Type B pancreatic cell (in vitro differentiated cells): ENCODE data around the gene ITPK1. TPM values are rescaled to one million over a fixed set of nuclear protein-coding genes. Genes with fewer than 3 reads are reported as not detected.

Experiments used
- DNase-seq: peaks from one replicate; pipeline ENCODE4 v3.0.0; 2021; ENCODE audit warnings: mixed read lengths; ENCODE audit not compliant: unreplicated experiment; ENCODE audit errors: extremely low spot score
- H3K27ac Mint-ChIP-seq: 2 replicates; pipeline ENCODE4 v1.8.0; 2021; ENCODE audit warnings: mild to moderate bottlenecking, mixed read lengths
- H3K27me3 Mint-ChIP-seq: 2 replicates; pipeline ENCODE4 v1.8.0; 2021; ENCODE audit warnings: mixed read lengths
- H3K36me3 Mint-ChIP-seq: 2 replicates; pipeline ENCODE4 v1.8.0; 2021; ENCODE audit warnings: mixed read lengths
- H3K4me1 Mint-ChIP-seq: one replicate; pipeline ENCODE4 v1.8.0; 2021; ENCODE audit warnings: mixed read lengths; ENCODE audit not compliant: unreplicated experiment
- H3K4me3 Mint-ChIP-seq: 2 replicates; pipeline ENCODE4 v1.8.0; 2021; ENCODE audit warnings: mild to moderate bottlenecking, mixed read lengths
- H3K9me3 Mint-ChIP-seq: 2 replicates; pipeline ENCODE4 v1.8.0; 2021; ENCODE audit warnings: mixed read lengths
- total RNA-seq: library from RNA; stranded (reverse); gene quantifications from 2 replicates; pipeline ENCODE4 v1.2.1, GENCODE V29; 2021; ENCODE audit warnings: low replicate concordance
- TF ChIP-seq, protein P1 (sequence below): fragments of 200-600 bp; sonication (generic); conservative IDR thresholded peaks from 2 replicates; pipeline ENCODE4 v1.5.0; 2021; ENCODE audit warnings: antibody characterized with exemption, mild to moderate bottlenecking

The ITPK1 gene
- total RNA-seq, 1 donor from 2014 or later, result 40.2 TPM

DNA sequence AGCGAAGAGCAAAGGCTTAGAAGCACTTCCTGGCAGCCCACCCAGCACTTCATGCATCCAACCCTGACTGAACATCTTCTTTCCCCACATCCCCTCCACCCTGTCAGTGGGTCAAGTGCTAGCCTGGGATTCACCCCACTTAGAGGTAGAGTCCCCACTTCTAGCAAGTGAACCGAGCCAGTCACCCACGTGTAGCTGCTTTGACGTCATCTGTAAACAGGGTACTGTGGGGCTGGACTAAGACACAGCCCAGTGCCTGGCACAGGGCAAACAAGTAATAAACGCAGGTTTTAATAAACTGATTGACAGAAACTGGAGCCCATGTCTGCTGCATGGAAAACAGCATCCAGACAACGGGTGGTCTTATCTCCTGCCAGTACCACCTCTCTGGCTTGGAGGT, 61.7 kb downstream of the ITPK1 start:
- H3K9me3 Mint-ChIP-seq, result no peaks in the 10 kb centered on the region
- no peak for DNase-seq
- TF ChIP-seq, protein P1, sequence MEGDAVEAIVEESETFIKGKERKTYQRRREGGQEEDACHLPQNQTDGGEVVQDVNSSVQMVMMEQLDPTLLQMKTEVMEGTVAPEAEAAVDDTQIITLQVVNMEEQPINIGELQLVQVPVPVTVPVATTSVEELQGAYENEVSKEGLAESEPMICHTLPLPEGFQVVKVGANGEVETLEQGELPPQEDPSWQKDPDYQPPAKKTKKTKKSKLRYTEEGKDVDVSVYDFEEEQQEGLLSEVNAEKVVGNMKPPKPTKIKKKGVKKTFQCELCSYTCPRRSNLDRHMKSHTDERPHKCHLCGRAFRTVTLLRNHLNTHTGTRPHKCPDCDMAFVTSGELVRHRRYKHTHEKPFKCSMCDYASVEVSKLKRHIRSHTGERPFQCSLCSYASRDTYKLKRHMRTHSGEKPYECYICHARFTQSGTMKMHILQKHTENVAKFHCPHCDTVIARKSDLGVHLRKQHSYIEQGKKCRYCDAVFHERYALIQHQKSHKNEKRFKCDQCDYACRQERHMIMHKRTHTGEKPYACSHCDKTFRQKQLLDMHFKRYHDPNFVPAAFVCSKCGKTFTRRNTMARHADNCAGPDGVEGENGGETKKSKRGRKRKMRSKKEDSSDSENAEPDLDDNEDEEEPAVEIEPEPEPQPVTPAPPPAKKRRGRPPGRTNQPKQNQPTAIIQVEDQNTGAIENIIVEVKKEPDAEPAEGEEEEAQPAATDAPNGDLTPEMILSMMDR, result no peak
- peaks cover 25% of the 10 kb centered on the region for H3K4me1 Mint-ChIP-seq
- no peaks in the 10 kb centered on the region for H3K36me3 Mint-ChIP-seq
- no peak overlapping the region for H3K27ac Mint-ChIP-seq
- no peak overlapping the region for H3K4me3 Mint-ChIP-seq
- H3K27me3 Mint-ChIP-seq, result no peaks in the 10 kb centered on the region

DNA sequence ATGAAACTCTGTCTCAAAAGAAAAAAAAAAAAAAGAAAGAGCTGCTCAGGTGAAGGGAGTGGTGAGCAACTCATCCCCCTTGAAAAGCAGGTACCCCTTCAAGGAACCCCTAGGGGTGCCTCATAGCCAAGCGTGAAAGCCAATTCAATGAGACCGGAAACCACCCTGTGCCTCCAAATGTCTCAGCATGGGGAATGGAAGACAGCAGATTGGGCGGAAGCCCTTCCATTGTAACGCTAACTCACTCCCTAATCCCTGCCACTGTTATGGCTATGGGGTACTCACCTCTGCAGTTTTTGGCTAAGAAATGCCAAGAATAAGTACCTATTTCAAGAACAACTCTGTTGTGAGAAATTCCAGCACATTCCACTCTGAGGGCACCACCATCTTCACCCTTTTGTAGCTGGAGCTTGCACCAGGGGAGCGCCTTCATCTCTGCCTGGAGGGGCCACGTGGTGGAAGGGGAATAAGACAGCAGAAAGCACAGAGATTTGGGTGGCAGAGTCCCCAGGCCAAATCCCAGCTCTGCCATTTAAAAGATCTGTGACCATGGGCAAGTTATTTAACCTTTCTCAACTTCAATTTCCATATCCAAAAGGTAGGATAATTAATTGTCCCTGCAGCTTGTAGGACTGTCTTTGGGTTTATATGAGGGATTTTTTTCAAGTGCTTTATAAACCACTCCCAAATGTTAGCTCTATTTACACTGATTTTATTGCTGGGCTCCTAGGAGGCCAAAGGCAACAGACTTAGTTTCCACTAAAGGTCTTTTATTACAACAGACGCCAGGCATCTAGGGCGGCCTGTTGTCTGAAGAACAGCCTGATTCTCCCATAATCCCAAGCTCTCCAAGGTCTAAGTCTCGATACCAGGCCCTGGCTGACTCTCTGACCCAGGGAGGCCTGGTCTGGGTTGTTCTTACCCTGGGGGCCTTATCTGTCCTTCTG, 63.9 kb downstream of the ITPK1 start:
- H3K36me3 Mint-ChIP-seq, result no peaks in the 10 kb centered on the region
- TF ChIP-seq, protein P1, result no peak
- H3K27me3 Mint-ChIP-seq, result no peaks in the 10 kb centered on the region
- no peak for DNase-seq
- no peak overlapping the region for H3K27ac Mint-ChIP-seq
- H3K9me3 Mint-ChIP-seq, result no peaks in the 10 kb centered on the region
- H3K4me1 Mint-ChIP-seq, result peaks cover 25% of the 10 kb centered on the region
- H3K4me3 Mint-ChIP-seq, result no peak overlapping the region

DNA sequence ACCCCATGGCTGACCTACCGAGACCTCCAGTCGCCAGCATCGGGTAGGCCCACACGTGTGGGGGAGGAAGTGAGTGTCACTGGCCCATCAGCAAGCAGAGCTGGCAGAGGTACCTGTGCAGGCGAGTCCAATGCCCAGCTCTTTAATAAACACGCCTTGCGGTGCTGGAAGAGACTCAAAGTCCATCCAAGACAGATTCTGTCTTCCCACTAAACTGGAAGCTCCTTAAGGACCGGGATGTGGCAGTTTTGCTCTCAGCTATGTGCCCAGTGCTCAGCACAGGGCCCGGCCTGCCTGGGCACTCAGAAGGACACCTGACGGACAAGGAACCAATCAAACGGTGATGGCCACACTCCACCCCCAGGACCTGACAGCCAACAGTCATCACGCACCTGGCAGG, 65.0 kb downstream of the ITPK1 start:
- no peak for DNase-seq
- Mint-ChIP-seq H3K36me3 (peaks cover 5% of the 10 kb centered on the region), H3K4me1 (peaks cover 30% of the 10 kb centered on the region), H3K27ac (no peak overlapping the region), H3K9me3 (no peaks in the 10 kb centered on the region), H3K27me3 (no peaks in the 10 kb centered on the region), H3K4me3 (no peak overlapping the region)
- TF ChIP-seq, protein P1, result no peak

DNA sequence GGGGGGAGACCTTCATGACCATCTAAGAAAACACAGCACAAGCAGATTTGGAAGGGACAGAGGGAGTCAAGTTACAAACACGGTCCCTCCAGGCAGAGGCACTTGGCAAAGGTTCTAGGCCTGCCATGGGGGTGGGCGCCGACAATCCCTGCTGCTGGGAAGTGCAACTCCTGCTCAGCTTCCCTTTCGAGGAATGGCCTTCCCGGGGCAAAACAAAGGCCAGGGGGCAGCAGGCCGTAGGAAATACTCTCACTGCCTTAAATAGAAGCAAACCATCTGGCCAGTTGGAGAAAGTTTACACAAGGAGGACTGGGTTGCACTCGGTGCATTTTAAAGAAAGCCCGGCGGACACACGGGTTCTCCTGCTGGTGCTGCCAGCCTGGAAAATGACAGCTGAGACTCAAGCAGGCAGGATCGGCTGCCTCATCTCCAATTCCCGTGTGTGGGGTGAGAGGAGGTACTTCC, 65.8 kb downstream of the ITPK1 start:
- no peak overlapping the region for H3K4me3 Mint-ChIP-seq
- no peaks in the 10 kb centered on the region for H3K9me3 Mint-ChIP-seq
- peak overlapping the region; percentile 89 for H3K27ac Mint-ChIP-seq
- peaks cover 39% of the 10 kb centered on the region for H3K4me1 Mint-ChIP-seq
- TF ChIP-seq, protein P1, result no peak
- no peaks in the 10 kb centered on the region for H3K27me3 Mint-ChIP-seq
- no peak for DNase-seq
- peaks cover 5% of the 10 kb centered on the region for H3K36me3 Mint-ChIP-seq

DNA sequence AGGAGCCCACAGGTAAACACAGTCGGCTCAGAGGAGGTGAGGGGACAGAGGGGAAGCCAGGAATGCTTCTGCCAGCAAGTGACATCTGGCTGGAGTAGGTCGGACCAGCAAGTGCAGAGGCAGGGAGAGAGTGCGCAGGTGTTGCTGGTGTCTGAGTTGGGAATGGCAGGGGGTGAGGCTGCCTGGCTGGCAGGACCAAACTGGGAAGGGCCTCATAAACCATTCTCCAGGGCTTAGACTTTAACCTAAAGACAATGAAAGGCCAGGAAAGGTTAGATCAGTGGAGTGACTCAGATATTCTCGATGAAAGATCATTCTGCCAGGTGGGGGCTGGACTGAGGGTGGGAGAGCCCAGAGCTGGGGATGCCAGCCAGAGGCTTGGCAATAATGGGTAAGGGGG, 66.4 kb downstream of the ITPK1 start:
- Mint-ChIP-seq H3K27ac (peak overlapping the region; percentile 89), H3K36me3 (peaks cover 5% of the 10 kb centered on the region), H3K9me3 (no peaks in the 10 kb centered on the region), H3K4me1 (peaks cover 41% of the 10 kb centered on the region), H3K27me3 (no peaks in the 10 kb centered on the region), H3K4me3 (peak overlapping the region; percentile 37)
- TF ChIP-seq, protein P1, result no peak
- DNase-seq, result no peak
